ENCODE measurements around the gene B9D2.
"Not testable (repeated sequence)": the region's sequence is repeated elsewhere in the genome, so short reads cannot be mapped to it uniquely, and the experiment has no call there.

B9D2 gene

DNA sequence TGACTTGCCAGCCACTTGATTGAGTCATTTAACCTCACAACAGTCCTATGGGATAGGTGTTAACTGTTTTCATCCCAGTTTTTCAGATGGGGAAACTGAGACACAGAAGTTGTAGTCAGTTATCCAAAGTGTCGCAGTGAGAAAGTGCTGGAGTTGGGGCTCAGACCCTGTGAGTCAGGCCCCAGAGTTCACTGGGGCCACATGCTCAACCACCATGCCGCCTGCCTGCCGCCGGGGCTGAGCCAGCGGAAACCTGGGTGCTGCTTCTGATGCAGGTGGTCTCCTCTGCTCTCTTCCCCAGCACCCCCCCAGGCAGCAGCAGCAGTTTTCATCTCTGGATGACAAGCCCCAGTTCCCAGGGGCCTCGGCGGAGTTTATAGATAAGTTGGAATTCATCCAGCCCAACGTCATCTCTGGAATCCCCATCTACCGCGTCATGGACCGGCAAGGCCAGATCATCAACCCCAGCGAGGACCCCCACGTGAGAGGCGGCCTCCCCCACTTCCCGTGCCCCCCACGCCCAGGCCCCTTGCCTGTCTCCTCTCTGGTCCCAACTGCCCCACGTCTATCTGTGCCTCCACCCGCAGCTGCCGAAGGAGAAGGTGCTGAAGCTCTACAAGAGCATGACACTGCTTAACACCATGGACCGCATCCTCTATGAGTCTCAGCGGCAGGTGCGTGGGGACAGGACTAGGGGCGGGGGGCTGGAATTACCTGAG is 46.5 kb upstream of the B9D2 start:
- Histone ChIP-seq H3K4me2 (ENCODE audit: low read length, poor library complexity, severe bottlenecking) (no peak overlapping the region), H3K9ac (ENCODE audit: low read length) (no peak overlapping the region), H3K79me1 (replicated peaks; ENCODE audit: low read length, poor library complexity, severe bottlenecking) (peaks cover 11% of the 10 kb centered on the region), H3K9me3 (ENCODE audit: control insufficient read depth, low read length) (no peaks in the 10 kb centered on the region), H4K8ac (ENCODE audit: low read length) (no peak overlapping the region), H3K4me1 (ENCODE audit: control insufficient read depth, insufficient read depth, low read depth, low read length) (peaks cover 26% of the 10 kb centered on the region), H3K4ac (ENCODE audit: low read depth in 1 of 2, low read length in 2 of 2) (no peak overlapping the region), H2BK15ac (ENCODE audit: low read depth, poor library complexity, severe bottlenecking) (no peak overlapping the region), H3K36me3 (ENCODE audit: control insufficient read depth in 1 of 2, insufficient read depth in 2 of 2, low read depth in 1 of 2, low read length in 2 of 2) (peaks cover 42 to 45% of the 10 kb centered on the region in 2 experiments), H3K27ac (ENCODE audit: low read length, poor library complexity, severe bottlenecking) (no peak overlapping the region), H2AFZ (ENCODE audit: low read depth, low read length) (no peak overlapping the region), H2BK12ac (ENCODE audit: low read length in 2 of 2) (no peak overlapping the region), H3K18ac (ENCODE audit: low read depth in 1 of 2, low read length in 2 of 2) (no peak overlapping the region), H2BK5ac (ENCODE audit: low read depth, low read length, poor library complexity, severe bottlenecking) (no peak overlapping the region), H3K23ac (ENCODE audit: low read length in 2 of 2) (no peak overlapping the region), H3K14ac (ENCODE audit: low read length in 2 of 2) (no peak overlapping the region), H2BK120ac (ENCODE audit: low read depth, low read length) (no peak overlapping the region), H4K91ac (ENCODE audit: low read length) (no peak overlapping the region), H3K4me3 (ENCODE audit: insufficient read depth in 1 of 2, low read depth in 1 of 2, low read length in 2 of 2) (no peak overlapping the region), H3K27me3 (ENCODE audit: control insufficient read depth in 1 of 2, insufficient read depth in 1 of 2, low read length in 2 of 2) (no peaks in the 10 kb centered on the region), H2AK5ac (ENCODE audit: low read length, severe bottlenecking) (no peak overlapping the region)
- DNase-seq, result no peak
- 95% methylated on average over 23 of the region's 23 CpGs for WGBS

- peaks cover 11% of the 10 kb centered on the region for H3K79me1 ChIP-seq (replicated peaks; ENCODE audit: low read length, poor library complexity, severe bottlenecking)
- no peak overlapping the region for H3K27ac ChIP-seq (ENCODE audit: low read length, poor library complexity, severe bottlenecking)
- H2AFZ ChIP-seq (ENCODE audit: low read depth, low read length), result no peak overlapping the region
- no peak overlapping the region for H2AK5ac ChIP-seq (ENCODE audit: low read length, severe bottlenecking)
- no peak overlapping the region for H2BK15ac ChIP-seq (ENCODE audit: low read depth, poor library complexity, severe bottlenecking)
- H3K4ac ChIP-seq (ENCODE audit: low read depth in 1 of 2, low read length in 2 of 2), result no peak overlapping the region
- no peak overlapping the region for H2BK120ac ChIP-seq (ENCODE audit: low read depth, low read length)
- H3K9me3 ChIP-seq (ENCODE audit: control insufficient read depth, low read length), result no peaks in the 10 kb centered on the region
- no peak overlapping the region for H4K8ac ChIP-seq (ENCODE audit: low read length)
- H2BK12ac ChIP-seq (ENCODE audit: low read length in 2 of 2), result no peak overlapping the region
- H3K4me3 ChIP-seq (ENCODE audit: insufficient read depth in 1 of 2, low read depth in 1 of 2, low read length in 2 of 2), result no peak overlapping the region
- peak; percentile 34 for DNase-seq
- H3K4me1 ChIP-seq (ENCODE audit: control insufficient read depth, insufficient read depth, low read depth, low read length), result peaks cover 20% of the 10 kb centered on the region
- H3K14ac ChIP-seq (ENCODE audit: low read length in 2 of 2), result no peak overlapping the region
- no peak overlapping the region for H3K23ac ChIP-seq (ENCODE audit: low read length in 2 of 2)
- H3K27me3 ChIP-seq (ENCODE audit: control insufficient read depth in 1 of 2, insufficient read depth in 1 of 2, low read length in 2 of 2), result no peaks in the 10 kb centered on the region
- H4K91ac ChIP-seq (ENCODE audit: low read length), result no peak overlapping the region
- WGBS, result 58% methylated on average over 4 of the region's 4 CpGs
- no peak overlapping the region for H3K9ac ChIP-seq (ENCODE audit: low read length)
- H2BK5ac ChIP-seq (ENCODE audit: low read depth, low read length, poor library complexity, severe bottlenecking), result no peak overlapping the region
- no peak overlapping the region for H3K18ac ChIP-seq (ENCODE audit: low read depth in 1 of 2, low read length in 2 of 2)
- no peak overlapping the region for H3K4me2 ChIP-seq (ENCODE audit: low read length, poor library complexity, severe bottlenecking)
- H3K36me3 ChIP-seq (ENCODE audit: control insufficient read depth in 1 of 2, insufficient read depth in 2 of 2, low read depth in 1 of 2, low read length in 2 of 2), result peaks cover 30 to 33% of the 10 kb centered on the region in 2 experiments
Measured at GRCh38 chr19:41409288-41409687, 45.3 kb upstream of the B9D2 start.

GRCh38 chr19:41408846-41409245 is 44.9 kb upstream of the B9D2 start:
- H3K36me3 ChIP-seq (ENCODE audit: control insufficient read depth in 1 of 2, insufficient read depth in 2 of 2, low read depth in 1 of 2, low read length in 2 of 2), result peaks cover 26 to 29% of the 10 kb centered on the region in 2 experiments
- not testable (repeated sequence) for H3K9ac ChIP-seq (ENCODE audit: low read length); H2AFZ ChIP-seq (ENCODE audit: low read depth, low read length); H2BK120ac ChIP-seq (ENCODE audit: low read depth, low read length); H3K18ac ChIP-seq (ENCODE audit: low read depth in 1 of 2, low read length in 2 of 2); H3K14ac ChIP-seq (ENCODE audit: low read length in 2 of 2); H2BK12ac ChIP-seq (ENCODE audit: low read length in 2 of 2); H3K4ac ChIP-seq (ENCODE audit: low read depth in 1 of 2, low read length in 2 of 2); H2BK5ac ChIP-seq (ENCODE audit: low read depth, low read length, poor library complexity, severe bottlenecking); H3K27ac ChIP-seq (ENCODE audit: low read length, poor library complexity, severe bottlenecking); H4K91ac ChIP-seq (ENCODE audit: low read length); H3K27me3 ChIP-seq (ENCODE audit: control insufficient read depth in 1 of 2, insufficient read depth in 1 of 2, low read length in 2 of 2); H3K23ac ChIP-seq (ENCODE audit: low read length in 2 of 2); H3K4me3 ChIP-seq (ENCODE audit: insufficient read depth in 1 of 2, low read depth in 1 of 2, low read length in 2 of 2); H2BK15ac ChIP-seq (ENCODE audit: low read depth, poor library complexity, severe bottlenecking); H3K9me3 ChIP-seq (ENCODE audit: control insufficient read depth, low read length); DNase-seq; H3K4me2 ChIP-seq (ENCODE audit: low read length, poor library complexity, severe bottlenecking); H4K8ac ChIP-seq (ENCODE audit: low read length)
- 96% methylated on average over 5 of the region's 5 CpGs for WGBS
- peaks cover 20% of the 10 kb centered on the region for H3K4me1 ChIP-seq (ENCODE audit: control insufficient read depth, insufficient read depth, low read depth, low read length)
- peak overlapping the region; percentile 80 for H2AK5ac ChIP-seq (ENCODE audit: low read length, severe bottlenecking)
- H3K79me1 ChIP-seq (replicated peaks; ENCODE audit: low read length, poor library complexity, severe bottlenecking), result peaks cover 11% of the 10 kb centered on the region

- Histone ChIP-seq H3K18ac (ENCODE audit: low read depth in 1 of 2, low read length in 2 of 2) (no peak overlapping the region), H3K36me3 (ENCODE audit: control insufficient read depth in 1 of 2, insufficient read depth in 2 of 2, low read depth in 1 of 2, low read length in 2 of 2) (peaks cover 24 to 27% of the 10 kb centered on the region in 2 experiments), H2BK120ac (ENCODE audit: low read depth, low read length) (no peak overlapping the region), H3K4me2 (ENCODE audit: low read length, poor library complexity, severe bottlenecking) (no peak overlapping the region), H2BK15ac (ENCODE audit: low read depth, poor library complexity, severe bottlenecking) (no peak overlapping the region), H2BK5ac (ENCODE audit: low read depth, low read length, poor library complexity, severe bottlenecking) (no peak overlapping the region), H4K91ac (ENCODE audit: low read length) (no peak overlapping the region), H3K9ac (ENCODE audit: low read length) (no peak overlapping the region), H3K14ac (ENCODE audit: low read length in 2 of 2) (no peak overlapping the region), H3K79me1 (replicated peaks; ENCODE audit: low read length, poor library complexity, severe bottlenecking) (peaks cover 14% of the 10 kb centered on the region), H3K9me3 (ENCODE audit: control insufficient read depth, low read length) (no peaks in the 10 kb centered on the region), H3K4me3 (ENCODE audit: insufficient read depth in 1 of 2, low read depth in 1 of 2, low read length in 2 of 2) (no peak overlapping the region), H4K8ac (ENCODE audit: low read length) (no peak overlapping the region), H3K27me3 (ENCODE audit: control insufficient read depth in 1 of 2, insufficient read depth in 1 of 2, low read length in 2 of 2) (no peaks in the 10 kb centered on the region), H3K23ac (ENCODE audit: low read length in 2 of 2) (no peak overlapping the region), H3K27ac (ENCODE audit: low read length, poor library complexity, severe bottlenecking) (no peak overlapping the region), H3K4ac (ENCODE audit: low read depth in 1 of 2, low read length in 2 of 2) (no peak overlapping the region), H3K4me1 (ENCODE audit: control insufficient read depth, insufficient read depth, low read depth, low read length) (peaks cover 20% of the 10 kb centered on the region), H2AFZ (ENCODE audit: low read depth, low read length) (no peak overlapping the region), H2AK5ac (ENCODE audit: low read length, severe bottlenecking) (no peak overlapping the region), H2BK12ac (ENCODE audit: low read length in 2 of 2) (no peak overlapping the region)
- 88% methylated on average over 4 of the region's 4 CpGs for WGBS
- DNase-seq, result no peak
Measured at GRCh38 chr19:41408256-41408655, 44.3 kb upstream of the B9D2 start.
